GM12878 (cell line): ENCODE data around the gene PLXND1. TPM values are rescaled to one million over a fixed set of nuclear protein-coding genes. Genes with fewer than 3 reads are reported as not detected.

Experiments used
- ATAC-seq: fragments of 200-7000 bp; cut with Tn5 transposase; 3 replicates; pipeline ENCODE4 v1.9.1; 2020; ENCODE audit warnings: mild to moderate bottlenecking, moderate library complexity
- BruUV-seq: library from RNA; stranded (reverse); fragments of 400-500 nt; replicated peaks from 2 replicates; lab custom pipeline; 2021; lab: Mats Ljungman, UMichigan
- CTCF ChIA-PET: fragments of 300-600 bp; sonication (Branson Sonifier 250); formaldehyde crosslinking; extraction: SDS; loops from one replicate; lab custom pipeline; 2021; ENCODE audit warnings: inconsistent platforms; lab: Yijun Ruan, JAX
- POLR2A ChIA-PET: fragments of 350-600 bp; formaldehyde crosslinking; extraction: SDS; loops from one replicate; lab custom pipeline; 2021; ENCODE audit warnings: inconsistent platforms; lab: Charles Lee
- RAD21 ChIA-PET: fragments of 300-600 bp; sonication (Branson Sonifier 250); formaldehyde crosslinking; loops from one replicate; lab custom pipeline; 2023; ENCODE audit warnings: antibody characterized with exemption; ENCODE audit not compliant: unreplicated experiment; lab: Charles Lee
- SMC1A ChIA-PET: fragments of 300-600 bp; sonication (Branson Sonifier 250); formaldehyde crosslinking; loops from one replicate; lab custom pipeline; 2023; ENCODE audit not compliant: unreplicated experiment, uncharacterized antibody; lab: Charles Lee
- DNase-seq: peaks from one replicate; pipeline ENCODE4 v3.0.0-alpha.2; 2011; ENCODE audit warnings: low read depth, low spot score
- FAIRE-seq: peaks from 3 replicates; lab custom pipeline; 2011; peaks lifted over from hg19 to GRCh38; lab: Jason Lieb, UNC
- H2AFZ ChIP-seq: 2 replicates; pipeline ENCODE4 v1.6.0; 2011; ENCODE audit warnings: low read depth, low read length, control low read depth; ENCODE audit not compliant: control insufficient read depth
- H3K27ac ChIP-seq: 2 replicates; pipeline ENCODE4 v1.5.1; 2011; ENCODE audit warnings: control low read depth; ENCODE audit not compliant: control insufficient read depth, insufficient read depth
- H3K27me3 ChIP-seq, 2 experiments: replicated peaks in 1 of 2; 2 replicates each; pipeline versions ENCODE4 v1.6.0 to v1.6.1; 2011; ENCODE audit warnings: low read length in 1 of 2; ENCODE audit not compliant: control insufficient read depth in 2 of 2, insufficient read depth in 2 of 2
- H3K36me3 ChIP-seq, 2 experiments: 2 replicates each; pipeline ENCODE4 v1.5.1; 2011; ENCODE audit warnings: low read length in 1 of 2; ENCODE audit not compliant: control insufficient read depth in 2 of 2, insufficient read depth in 2 of 2
- H3K4me1 ChIP-seq: 2 replicates; pipeline ENCODE4 v1.6.1; 2011; ENCODE audit warnings: mild to moderate bottlenecking, low read length, moderate library complexity, mixed read lengths; ENCODE audit not compliant: control insufficient read depth, insufficient read depth
- H3K4me2 ChIP-seq: 2 replicates; pipeline ENCODE4 v1.6.0; 2011; ENCODE audit warnings: control low read depth; ENCODE audit not compliant: control insufficient read depth, insufficient read depth
- H3K4me3 ChIP-seq: fragments of 200-600 bp; sonication (generic); 2 replicates; pipeline ENCODE4 v1.5.1; 2016
- H3K79me2 ChIP-seq: 2 replicates; pipeline ENCODE4 v1.6.0; 2011; ENCODE audit warnings: low read length; ENCODE audit not compliant: control insufficient read depth, insufficient read depth
- H3K9ac ChIP-seq: 2 replicates; pipeline ENCODE4 v1.8.0; 2011; ENCODE audit warnings: low read length, control low read depth, mixed read lengths; ENCODE audit not compliant: control insufficient read depth, insufficient read depth
- H3K9me3 ChIP-seq: replicated peaks from 3 replicates; pipeline ENCODE4 v1.5.1; 2011; ENCODE audit warnings: mild to moderate bottlenecking, low read length; ENCODE audit not compliant: control insufficient read depth, insufficient read depth
- H4K20me1 ChIP-seq: 2 replicates; pipeline ENCODE4 v1.6.0; 2011; ENCODE audit not compliant: control insufficient read depth, insufficient read depth
- BHLHE40 ChIP-seq, 2 experiments: fragments of 450-650 bp in 1 of 2; IDR thresholded peaks; 2 replicates each; pipeline ENCODE4 v1.6.1; 2011 to 2017; ENCODE audit warnings: low read depth in 2 of 2, borderline replicate concordance in 1 of 2, improper control_type of control experiment in 1 of 2, low read length in 1 of 2, mild to moderate bottlenecking in 1 of 2
- FOS ChIP-seq: IDR thresholded peaks from 3 replicates; pipeline ENCODE4 v1.6.1; 2011; ENCODE audit warnings: borderline replicate concordance; ENCODE audit not compliant: insufficient read length; ENCODE audit errors: extremely low read depth
- IKZF2 ChIP-seq, 2 experiments: fragments of 450-650 bp; IDR thresholded peaks; 2 replicates each; pipeline ENCODE4 v1.6.1; 2017; ENCODE audit warnings: mild to moderate bottlenecking in 2 of 2, moderate library complexity in 2 of 2
- JUND ChIP-seq: IDR thresholded peaks from 2 replicates; pipeline ENCODE4 v1.6.1; 2012; ENCODE audit warnings: low read depth, mild to moderate bottlenecking, low read length, improper control_type of control experiment, moderate library complexity
- NFYB ChIP-seq: IDR thresholded peaks from 2 replicates; pipeline ENCODE4 v1.6.1; 2011; ENCODE audit warnings: low read depth, mild to moderate bottlenecking, low read length, improper control_type of control experiment, moderate library complexity; ENCODE audit not compliant: insufficient read depth
- RB1 ChIP-seq: fragments of 450-650 bp; formaldehyde crosslinking; IDR thresholded peaks from 2 replicates; pipeline ENCODE4 v1.6.1; 2017; ENCODE audit warnings: mild to moderate bottlenecking, borderline replicate concordance
- SIX5 ChIP-seq: IDR thresholded peaks from 2 replicates; pipeline ENCODE4 v1.6.1; 2011; ENCODE audit warnings: mild to moderate bottlenecking, low read depth, low read length, moderate library complexity; ENCODE audit not compliant: severe bottlenecking
- SRF ChIP-seq, 2 experiments: IDR thresholded peaks; 2 replicates each; pipeline ENCODE4 v1.6.1; 2011; ENCODE audit warnings: low read depth in 2 of 2, low read length in 2 of 2, mild to moderate bottlenecking in 1 of 2, moderate library complexity in 1 of 2
- WGBS: methylation state at CpG from one replicate; pipeline ENCODE4 v1.1.6; 2016; ENCODE audit warnings: low lambda C conversion rate; ENCODE audit not compliant: insufficient replicate concordance, insufficient coverage; ENCODE audit errors: missing lambda C conversion rate; 5-methylcytosine and 5-hydroxymethylcytosine counted together
- in situ Hi-C: fragments of 300-500 bp; cut with MboI; formaldehyde crosslinking; loops from 9 replicates; pipeline ENCODE4 v1.14.3; 2018; ENCODE audit warnings: mixed read lengths
- intact Hi-C: fragments of 100-400 bp; cut with micrococcal nuclease; formaldehyde crosslinking; loops from one replicate; pipeline ENCODE4 v1.14.2; 2022; ENCODE audit not compliant: unreplicated experiment
- polyA plus RNA-seq, 11 experiments: library from polyadenylated mRNA; depleted of rRNA in 4 of 11; unstranded in 6 of 11; stranded (reverse) in 5 of 11; fragments of >200 nt; fragmentation: Nextera tagmentation in 4 of 11; fragmentation: Illumina TruSeq in 1 of 11; extraction: Ambion mirVana in 4 of 11; extraction: Trizol in 1 of 11; gene quantifications; 1 replicate in 1 of 11; 2 replicates in 10 of 11; pipeline versions ENCODE4 v1.2.1 to v1.2.3, GENCODE V29; 2011 to 2016; ENCODE audit warnings: inconsistent platforms in 2 of 11, missing spikeins in 2 of 11, low read depth in 1 of 11
- total RNA-seq, 4 experiments: library from RNA; depleted of rRNA in 3 of 4; stranded (reverse); fragments of >200 nt in 3 of 4; fragmentation: Illumina TruSeq in 1 of 4; extraction: Trizol in 1 of 4; gene quantifications; 2 replicates each; pipeline versions ENCODE4 v1.2.1 to v1.2.3, GENCODE V29; 2013 to 2021
- TF ChIP-seq, protein P1 (sequence below): fragments of 450-650 bp; formaldehyde crosslinking; IDR thresholded peaks from 2 replicates; pipeline ENCODE4 v1.4.0; 2022; ENCODE audit warnings: mild to moderate bottlenecking, moderate library complexity
- TF ChIP-seq, protein P2 (sequence below): IDR thresholded peaks from 2 replicates; pipeline ENCODE4 v1.6.1; 2011; ENCODE audit warnings: borderline replicate concordance, low read depth, mild to moderate bottlenecking, moderate library complexity, mixed read lengths, low read length; ENCODE audit not compliant: insufficient read depth; ENCODE audit errors: extremely low read length
- TF ChIP-seq, protein P3 (sequence below): IDR thresholded peaks from 2 replicates; pipeline ENCODE4 v1.6.1; 2012; ENCODE audit warnings: improper control_type of control experiment, low read depth, low read length; ENCODE audit not compliant: insufficient replicate concordance

Gene PLXND1
- total and polyA plus RNA-seq, 10 of the 15 experiments (the other 5 are each of a cell fraction or from before 2014, with no cell fraction given), result 0.01 to 2.3 (median 0.72) TPM; not detected in 7

DNA sequence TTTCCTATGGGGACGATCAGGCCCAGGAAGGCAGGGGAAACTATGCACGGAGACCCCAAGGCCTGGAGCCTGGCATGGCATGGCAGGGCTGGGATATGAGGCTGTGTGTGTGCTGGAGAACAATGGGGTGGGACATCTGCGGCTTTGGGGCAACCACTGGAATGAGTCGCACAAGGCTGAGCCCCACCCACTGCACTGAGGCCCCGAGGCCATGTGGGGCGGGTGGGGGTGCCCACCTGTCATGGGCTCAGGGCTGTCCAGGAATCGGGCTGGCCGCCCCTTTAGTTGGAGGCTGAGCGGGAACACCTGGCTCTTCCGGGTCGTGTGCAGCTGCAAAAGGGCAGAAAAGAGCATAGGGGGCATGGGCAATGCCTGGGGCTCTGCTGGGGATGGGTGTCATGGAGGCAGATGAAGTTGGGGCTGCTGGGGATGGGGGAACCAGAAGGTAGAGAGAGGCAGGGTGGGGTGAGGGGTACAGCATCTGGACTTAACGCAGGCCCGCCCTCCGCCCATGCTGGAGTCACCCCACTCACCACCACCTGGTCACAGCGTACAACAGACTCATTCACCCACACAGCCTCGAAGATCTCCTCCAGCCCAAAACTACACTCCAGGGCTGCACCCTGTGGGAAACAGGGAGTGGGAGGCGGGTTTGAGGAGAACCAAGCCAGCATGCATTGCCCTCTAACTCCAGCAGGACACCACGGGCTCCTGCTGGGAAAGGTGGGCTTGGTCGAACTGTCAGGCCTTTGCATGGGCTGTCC, 31.1 kb downstream of the PLXND1 start:
- POLR2A ChIA-PET, result no interaction called here
- intact Hi-C loops, result no loop called here

More for the DNA sequence above, 31.1 kb downstream of the PLXND1 start:
- BruUV-seq, result no TSS peak
- 48% methylated on average over 19 of the region's 19 CpGs for WGBS
- H3K27ac ChIP-seq, result no peak overlapping the region
- H3K9me3 ChIP-seq, result no peaks in the 10 kb centered on the region
- ATAC-seq (no peak), FAIRE-seq (no peak), DNase-seq (no peak)
- H3K4me1 ChIP-seq, result peaks cover 22% of the 10 kb centered on the region
- SMC1A ChIA-PET, result no interaction called here
- no peaks in the 10 kb centered on the region for H3K36me3 ChIP-seq
- H2AFZ ChIP-seq, result no peak overlapping the region
- RAD21 ChIA-PET, result interaction anchor here (1.1 kb wide), 1 partner anchor 85 kb away, joined by 4 read pairs; no protein-coding TSS in a partner anchor
- CTCF ChIA-PET, result interaction anchor here (2.0 kb wide), 1 partner anchor 85 kb away, joined by 8 read pairs; no protein-coding TSS in a partner anchor
- no peaks in the 10 kb centered on the region for H3K27me3 ChIP-seq
- in situ Hi-C loops, result no loop called here
- no peaks in the 10 kb centered on the region for H3K79me2 ChIP-seq
- no peak overlapping the region for H3K4me3 ChIP-seq
- no peaks in the 10 kb centered on the region for H4K20me1 ChIP-seq
- no peak overlapping the region for H3K4me2 ChIP-seq
- no peak overlapping the region for H3K9ac ChIP-seq
- TF ChIP-seq SRF (IDR thresholded peaks at IDR 0.05; ENCODE audit: low read depth in 2 of 2, low read length in 2 of 2) (no peak), RB1 (no peak), NFYB (no peak), FOS (no peak), IKZF2 (IDR thresholded peaks at IDR 0.05) (no peak), BHLHE40 (IDR thresholded peaks at IDR 0.05; ENCODE audit: borderline replicate concordance in 1 of 2, low read depth in 2 of 2, low read length in 1 of 2) (no peak), JUND (no peak), SIX5 (no peak)
- TF ChIP-seq, protein P1, sequence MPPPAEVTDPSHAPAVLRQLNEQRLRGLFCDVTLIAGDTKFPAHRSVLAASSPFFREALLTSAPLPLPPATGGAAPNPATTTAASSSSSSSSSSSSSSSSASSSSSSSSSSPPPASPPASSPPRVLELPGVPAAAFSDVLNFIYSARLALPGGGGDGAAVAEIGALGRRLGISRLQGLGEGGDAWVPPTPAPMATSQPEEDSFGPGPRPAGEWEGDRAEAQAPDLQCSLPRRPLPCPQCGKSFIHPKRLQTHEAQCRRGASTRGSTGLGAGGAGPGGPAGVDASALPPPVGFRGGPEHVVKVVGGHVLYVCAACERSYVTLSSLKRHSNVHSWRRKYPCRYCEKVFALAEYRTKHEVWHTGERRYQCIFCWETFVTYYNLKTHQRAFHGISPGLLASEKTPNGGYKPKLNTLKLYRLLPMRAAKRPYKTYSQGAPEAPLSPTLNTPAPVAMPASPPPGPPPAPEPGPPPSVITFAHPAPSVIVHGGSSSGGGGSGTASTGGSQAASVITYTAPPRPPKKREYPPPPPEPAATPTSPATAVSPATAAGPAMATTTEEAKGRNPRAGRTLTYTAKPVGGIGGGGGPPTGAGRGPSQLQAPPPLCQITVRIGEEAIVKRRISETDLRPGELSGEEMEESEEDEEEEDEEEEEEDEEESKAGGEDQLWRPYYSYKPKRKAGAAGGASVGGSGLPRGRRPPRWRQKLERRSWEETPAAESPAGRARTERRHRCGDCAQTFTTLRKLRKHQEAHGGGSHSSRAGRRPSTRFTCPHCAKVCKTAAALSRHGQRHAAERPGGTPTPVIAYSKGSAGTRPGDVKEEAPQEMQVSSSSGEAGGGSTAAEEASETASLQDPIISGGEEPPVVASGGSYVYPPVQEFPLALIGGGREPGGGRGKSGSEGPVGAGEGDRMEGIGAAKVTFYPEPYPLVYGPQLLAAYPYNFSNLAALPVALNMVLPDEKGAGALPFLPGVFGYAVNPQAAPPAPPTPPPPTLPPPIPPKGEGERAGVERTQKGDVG (CRISPR knock-in tag), result no peak
- TF ChIP-seq, protein P2, sequence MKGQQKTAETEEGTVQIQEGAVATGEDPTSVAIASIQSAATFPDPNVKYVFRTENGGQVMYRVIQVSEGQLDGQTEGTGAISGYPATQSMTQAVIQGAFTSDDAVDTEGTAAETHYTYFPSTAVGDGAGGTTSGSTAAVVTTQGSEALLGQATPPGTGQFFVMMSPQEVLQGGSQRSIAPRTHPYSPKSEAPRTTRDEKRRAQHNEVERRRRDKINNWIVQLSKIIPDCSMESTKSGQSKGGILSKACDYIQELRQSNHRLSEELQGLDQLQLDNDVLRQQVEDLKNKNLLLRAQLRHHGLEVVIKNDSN, result no peak
- TF ChIP-seq, protein P3, sequence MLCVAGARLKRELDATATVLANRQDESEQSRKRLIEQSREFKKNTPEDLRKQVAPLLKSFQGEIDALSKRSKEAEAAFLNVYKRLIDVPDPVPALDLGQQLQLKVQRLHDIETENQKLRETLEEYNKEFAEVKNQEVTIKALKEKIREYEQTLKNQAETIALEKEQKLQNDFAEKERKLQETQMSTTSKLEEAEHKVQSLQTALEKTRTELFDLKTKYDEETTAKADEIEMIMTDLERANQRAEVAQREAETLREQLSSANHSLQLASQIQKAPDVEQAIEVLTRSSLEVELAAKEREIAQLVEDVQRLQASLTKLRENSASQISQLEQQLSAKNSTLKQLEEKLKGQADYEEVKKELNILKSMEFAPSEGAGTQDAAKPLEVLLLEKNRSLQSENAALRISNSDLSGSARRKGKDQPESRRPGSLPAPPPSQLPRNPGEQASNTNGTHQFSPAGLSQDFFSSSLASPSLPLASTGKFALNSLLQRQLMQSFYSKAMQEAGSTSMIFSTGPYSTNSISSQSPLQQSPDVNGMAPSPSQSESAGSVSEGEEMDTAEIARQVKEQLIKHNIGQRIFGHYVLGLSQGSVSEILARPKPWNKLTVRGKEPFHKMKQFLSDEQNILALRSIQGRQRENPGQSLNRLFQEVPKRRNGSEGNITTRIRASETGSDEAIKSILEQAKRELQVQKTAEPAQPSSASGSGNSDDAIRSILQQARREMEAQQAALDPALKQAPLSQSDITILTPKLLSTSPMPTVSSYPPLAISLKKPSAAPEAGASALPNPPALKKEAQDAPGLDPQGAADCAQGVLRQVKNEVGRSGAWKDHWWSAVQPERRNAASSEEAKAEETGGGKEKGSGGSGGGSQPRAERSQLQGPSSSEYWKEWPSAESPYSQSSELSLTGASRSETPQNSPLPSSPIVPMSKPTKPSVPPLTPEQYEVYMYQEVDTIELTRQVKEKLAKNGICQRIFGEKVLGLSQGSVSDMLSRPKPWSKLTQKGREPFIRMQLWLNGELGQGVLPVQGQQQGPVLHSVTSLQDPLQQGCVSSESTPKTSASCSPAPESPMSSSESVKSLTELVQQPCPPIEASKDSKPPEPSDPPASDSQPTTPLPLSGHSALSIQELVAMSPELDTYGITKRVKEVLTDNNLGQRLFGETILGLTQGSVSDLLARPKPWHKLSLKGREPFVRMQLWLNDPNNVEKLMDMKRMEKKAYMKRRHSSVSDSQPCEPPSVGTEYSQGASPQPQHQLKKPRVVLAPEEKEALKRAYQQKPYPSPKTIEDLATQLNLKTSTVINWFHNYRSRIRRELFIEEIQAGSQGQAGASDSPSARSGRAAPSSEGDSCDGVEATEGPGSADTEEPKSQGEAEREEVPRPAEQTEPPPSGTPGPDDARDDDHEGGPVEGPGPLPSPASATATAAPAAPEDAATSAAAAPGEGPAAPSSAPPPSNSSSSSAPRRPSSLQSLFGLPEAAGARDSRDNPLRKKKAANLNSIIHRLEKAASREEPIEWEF, result no peak
